Activated CD4-positive, alpha-beta T cell treated with anti-CD3 and anti-CD28 coated beads, Interleukin-2, amount 10 ng/mL, durations not matched to agents 24 days and 14 days (primary cell): ENCODE measurements around the gene FAM9C. TPM values are rescaled to one million over a fixed set of nuclear protein-coding genes. Genes with fewer than 3 reads are reported as not detected.
"Not testable (repeated sequence)": the region's sequence is repeated elsewhere in the genome, so short reads cannot be mapped to it uniquely, and the experiment has no call there.

Experiments
- DNase-seq: peaks from one replicate; pipeline ENCODE4 v3.0.0; 2022
- H3K27ac Mint-ChIP-seq: one replicate; pipeline ENCODE4 v1.8.0; 2022; ENCODE audit warnings: mild to moderate bottlenecking, mixed read lengths
- H3K27me3 Mint-ChIP-seq: one replicate; pipeline ENCODE4 v1.8.0; 2022; ENCODE audit warnings: mixed read lengths
- H3K36me3 Mint-ChIP-seq: one replicate; pipeline ENCODE4 v1.8.0; 2022; ENCODE audit warnings: low read depth, mild to moderate bottlenecking, mixed read lengths
- H3K4me1 Mint-ChIP-seq: one replicate; pipeline ENCODE4 v1.8.0; 2021; ENCODE audit warnings: mixed read lengths
- H3K4me3 Mint-ChIP-seq: one replicate; pipeline ENCODE4 v1.8.0; 2022; ENCODE audit warnings: mild to moderate bottlenecking, moderate library complexity, mixed read lengths
- H3K9me3 Mint-ChIP-seq: one replicate; pipeline ENCODE4 v1.8.0; 2021; ENCODE audit warnings: mixed read lengths
- intact Hi-C: fragments of 100-400 bp; cut with micrococcal nuclease; formaldehyde crosslinking; loops from one replicate; pipeline ENCODE4 v1.15.1; 2023
- total RNA-seq: library from RNA; stranded (reverse); gene quantifications from 2 replicates; pipeline ENCODE4 v1.2.3, GENCODE V29; 2022

FAM9C gene
- total RNA-seq, 1 donor from 2014 or later: not detected

DNA sequence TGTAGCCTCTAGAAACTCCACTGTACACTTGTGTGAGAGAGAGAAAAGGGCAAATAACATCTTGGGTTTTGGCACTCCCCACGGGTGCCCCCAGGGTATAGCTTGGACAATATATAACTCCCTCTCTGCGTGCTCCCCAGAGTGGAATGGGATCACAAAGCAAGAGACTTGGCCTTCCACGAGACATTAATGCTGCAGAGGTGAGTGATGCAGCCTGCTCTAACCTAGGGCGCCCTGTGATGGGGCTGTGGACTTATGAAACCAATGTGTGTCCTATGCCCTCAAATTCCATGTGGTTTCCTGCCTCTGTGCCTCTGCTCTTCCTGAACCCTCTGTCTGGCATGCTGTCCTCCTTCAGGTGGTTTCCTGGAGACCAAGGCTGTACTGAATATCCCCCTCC is 22.0 kb upstream of the FAM9C start:
- H3K36me3 Mint-ChIP-seq: peaks cover 25% of the 10 kb centered on the region
- H3K4me3 Mint-ChIP-seq: no peak overlapping the region
- H3K4me1 Mint-ChIP-seq: peaks cover 16% of the 10 kb centered on the region
- no peak for DNase-seq
- intact Hi-C loops: no loop called here
- peaks cover 11% of the 10 kb centered on the region for H3K9me3 Mint-ChIP-seq
- H3K27me3 Mint-ChIP-seq: no peaks in the 10 kb centered on the region
- no peak overlapping the region for H3K27ac Mint-ChIP-seq

DNA sequence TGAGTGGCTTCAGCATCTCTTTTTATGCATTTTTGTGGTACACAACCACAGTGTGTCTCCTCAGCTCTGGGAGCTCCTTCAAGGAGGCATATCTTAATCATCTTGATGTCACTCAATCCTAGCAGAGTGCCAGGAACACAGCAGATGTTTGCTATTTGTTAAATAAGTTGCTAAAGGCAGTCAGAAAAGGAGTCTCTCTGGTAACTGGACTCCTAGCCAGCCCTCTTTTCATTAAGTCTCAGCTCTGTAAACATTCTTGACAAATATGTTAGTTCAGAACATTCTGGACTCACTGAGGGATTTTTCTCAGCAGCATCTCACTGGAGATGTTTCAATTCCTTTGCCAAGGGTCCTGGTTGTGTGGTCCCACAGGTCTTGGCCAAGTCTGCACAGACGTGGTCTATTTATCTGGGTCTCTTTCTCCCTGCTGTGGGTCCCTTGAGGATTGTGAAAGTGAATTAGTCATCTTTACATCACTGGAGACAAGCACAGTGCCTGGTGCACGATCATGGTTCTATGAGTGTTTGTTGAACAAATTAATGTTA is 20.3 kb upstream of the FAM9C start:
- Mint-ChIP-seq H3K4me1 (peaks cover 14% of the 10 kb centered on the region), H3K4me3 (no peak overlapping the region), H3K27ac (no peak overlapping the region), H3K27me3 (no peaks in the 10 kb centered on the region), H3K9me3 (peaks cover 11% of the 10 kb centered on the region), H3K36me3 (peaks cover 21% of the 10 kb centered on the region)
- intact Hi-C loops: no loop called here
- no peak for DNase-seq

DNA sequence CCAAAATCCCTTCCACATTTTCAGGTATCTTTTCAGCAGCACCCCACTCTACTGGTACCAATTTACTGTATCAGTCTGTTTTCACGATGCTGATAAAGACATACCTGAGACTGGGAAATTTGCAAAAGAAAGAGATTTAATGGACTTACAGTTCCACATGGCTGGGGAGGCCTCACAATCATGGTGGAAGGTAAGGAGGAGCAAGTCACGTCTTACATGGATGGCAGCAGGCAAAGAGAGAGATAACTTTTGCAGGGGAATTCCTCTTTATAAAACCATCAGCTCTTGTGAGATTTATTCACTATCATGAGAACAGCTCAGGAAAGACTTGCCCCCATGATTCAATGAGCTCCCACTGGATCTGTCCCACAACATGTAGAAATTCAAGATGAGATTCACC is 18.7 kb upstream of the FAM9C start:
- H3K4me3 Mint-ChIP-seq, DNase-seq, H3K27me3 Mint-ChIP-seq, intact Hi-C loops, H3K27ac Mint-ChIP-seq, H3K9me3 Mint-ChIP-seq: not testable (repeated sequence)
- Mint-ChIP-seq H3K4me1 (peaks cover 14% of the 10 kb centered on the region), H3K36me3 (peaks cover 14% of the 10 kb centered on the region)

DNA sequence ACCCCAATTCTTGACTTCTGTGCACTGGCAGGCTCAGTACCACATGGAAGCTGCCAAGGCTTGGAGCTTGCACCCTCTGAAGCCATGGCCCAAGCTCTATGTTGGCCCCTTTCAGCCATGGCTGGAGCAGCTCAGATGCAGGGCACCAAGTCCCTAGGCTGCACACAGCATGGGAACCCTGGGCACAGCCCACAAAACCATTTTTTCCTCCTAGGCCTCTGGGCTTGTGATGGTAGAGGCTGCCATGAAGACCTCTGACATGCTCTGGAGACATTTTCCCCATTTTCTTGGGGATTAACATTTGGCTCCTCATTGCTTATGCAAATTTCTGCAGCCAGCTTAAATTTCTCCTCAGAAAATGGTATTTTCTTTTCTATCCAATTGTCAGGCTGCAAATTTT is 17.9 kb upstream of the FAM9C start:
- DNase-seq, H3K4me3 Mint-ChIP-seq, intact Hi-C loops, H3K9me3 Mint-ChIP-seq, H3K27me3 Mint-ChIP-seq, H3K27ac Mint-ChIP-seq: not testable (repeated sequence)
- peaks cover 14% of the 10 kb centered on the region for H3K36me3 Mint-ChIP-seq
- peaks cover 14% of the 10 kb centered on the region for H3K4me1 Mint-ChIP-seq

DNA sequence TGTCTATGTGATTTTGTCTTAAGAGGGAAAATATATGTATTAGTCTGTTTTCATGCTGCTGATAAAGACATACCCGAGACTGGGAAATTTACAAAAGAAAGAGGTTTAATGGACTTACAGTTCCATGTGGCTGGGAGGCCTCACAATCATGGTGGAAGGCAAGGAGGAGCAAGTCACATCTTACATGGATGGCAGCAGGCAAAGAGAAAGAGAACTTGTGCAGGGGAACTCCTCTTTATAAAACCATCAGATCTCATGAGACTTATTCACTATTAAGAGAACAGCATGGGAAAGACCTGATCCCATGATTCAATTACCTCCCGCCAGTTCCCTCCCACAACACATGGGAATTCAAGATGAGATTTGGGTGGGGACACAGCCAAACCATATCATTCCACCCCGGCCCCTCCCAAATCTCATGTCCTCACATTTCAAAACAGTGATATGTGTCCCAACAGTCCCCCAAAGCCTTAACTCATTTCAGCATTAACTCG is 16.8 kb upstream of the FAM9C start:
- H3K36me3 Mint-ChIP-seq, H3K27me3 Mint-ChIP-seq, H3K27ac Mint-ChIP-seq, H3K9me3 Mint-ChIP-seq, H3K4me1 Mint-ChIP-seq, intact Hi-C loops, H3K4me3 Mint-ChIP-seq, DNase-seq: not testable (repeated sequence)

DNA sequence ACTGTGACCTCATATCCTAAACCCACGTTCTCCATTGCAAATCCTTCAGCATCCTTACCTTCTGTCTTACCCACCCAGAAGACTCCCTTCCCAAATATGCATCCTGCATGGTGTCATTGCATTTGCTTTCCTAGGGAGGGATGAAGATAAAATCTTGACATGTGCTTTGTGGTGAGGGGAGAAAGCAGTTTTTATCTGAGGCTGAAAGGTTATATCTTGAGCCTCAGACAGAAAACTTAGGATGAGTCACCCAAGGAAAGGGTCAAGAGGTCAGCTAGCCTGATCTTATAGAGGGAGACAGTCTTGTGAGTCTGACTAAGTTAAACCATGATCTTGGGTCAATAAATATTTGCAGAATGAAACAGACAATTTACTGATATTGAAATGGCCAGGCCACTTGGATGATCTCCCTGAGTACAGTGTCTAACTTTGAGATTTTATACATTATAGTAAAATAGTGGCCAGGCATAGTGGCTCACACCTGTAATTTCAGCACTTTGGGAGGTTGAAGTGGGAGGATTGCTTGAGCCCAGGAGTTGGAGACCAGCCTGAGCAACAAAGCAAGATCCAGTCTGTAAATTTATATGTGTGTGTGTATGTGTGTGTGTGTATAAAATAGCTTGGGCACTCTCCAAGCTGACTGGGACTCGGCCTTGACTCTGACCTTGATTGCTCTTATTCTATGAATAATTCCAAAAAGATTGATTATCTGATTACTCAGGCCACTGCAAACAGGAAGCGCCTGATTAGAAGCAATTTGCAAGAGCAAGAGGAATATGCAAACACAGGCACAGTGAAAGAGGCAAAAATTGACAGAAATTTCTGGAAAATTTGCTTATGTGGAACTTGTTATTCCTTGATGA is 15.4 kb upstream of the FAM9C start:
- Mint-ChIP-seq H3K9me3 (peaks cover 7% of the 10 kb centered on the region), H3K27ac (no peak overlapping the region), H3K4me3 (no peak overlapping the region), H3K4me1 (peaks cover 15% of the 10 kb centered on the region), H3K27me3 (no peaks in the 10 kb centered on the region), H3K36me3 (peaks cover 10% of the 10 kb centered on the region)
- peak; percentile 24 for DNase-seq
- intact Hi-C loops: no loop called here

DNA sequence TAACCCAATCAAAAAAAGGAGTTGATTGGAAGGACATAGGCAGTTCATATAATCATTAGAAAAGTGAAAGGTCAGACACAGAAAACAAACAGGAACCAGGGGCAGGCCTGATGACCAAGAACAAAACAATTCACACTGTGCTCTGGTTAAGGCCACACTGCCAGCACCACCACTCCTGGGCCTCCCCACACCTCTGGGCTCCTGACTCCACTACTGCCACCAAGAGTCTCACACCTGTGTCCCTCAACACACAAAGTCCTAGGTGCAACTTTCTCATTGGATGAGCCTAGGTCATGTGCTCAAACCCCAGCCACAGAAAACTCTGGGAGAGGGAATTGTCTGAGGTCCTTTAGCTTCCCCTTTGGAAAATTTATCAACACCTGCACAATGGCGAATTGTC is 11.1 kb upstream of the FAM9C start:
- intact Hi-C loops: no loop called here
- Mint-ChIP-seq H3K4me1 (peaks cover 25% of the 10 kb centered on the region), H3K27me3 (no peaks in the 10 kb centered on the region), H3K27ac (no peak overlapping the region), H3K36me3 (peaks cover 3% of the 10 kb centered on the region), H3K4me3 (no peak overlapping the region), H3K9me3 (no peaks in the 10 kb centered on the region)
- DNase-seq: peak; percentile 45

DNA sequence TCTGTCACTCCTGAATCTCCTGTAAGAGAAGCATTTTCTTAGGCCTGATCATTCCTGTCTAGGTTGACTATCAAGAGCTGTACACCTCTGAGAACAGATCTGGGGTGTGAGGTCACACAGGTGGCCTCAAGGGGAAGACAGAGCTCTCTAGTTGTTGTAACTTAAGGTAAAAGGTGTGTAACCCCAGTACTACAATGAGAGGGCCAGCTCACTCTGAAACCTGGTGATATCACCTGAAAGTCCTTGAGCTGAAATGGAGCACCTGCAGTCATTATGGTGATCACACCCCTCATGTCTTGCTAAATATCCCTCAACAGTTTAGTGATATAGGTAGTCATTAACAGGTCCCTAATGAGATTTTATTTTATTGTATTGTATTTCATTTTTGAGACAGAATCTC is 8.8 kb upstream of the FAM9C start:
- Mint-ChIP-seq H3K4me3 (no peak overlapping the region), H3K9me3 (no peaks in the 10 kb centered on the region), H3K27me3 (no peaks in the 10 kb centered on the region), H3K4me1 (peaks cover 36% of the 10 kb centered on the region), H3K36me3 (peaks cover 6% of the 10 kb centered on the region), H3K27ac (peak overlapping the region; percentile 20)
- intact Hi-C loops: no loop called here
- peak; percentile 49 for DNase-seq

DNA sequence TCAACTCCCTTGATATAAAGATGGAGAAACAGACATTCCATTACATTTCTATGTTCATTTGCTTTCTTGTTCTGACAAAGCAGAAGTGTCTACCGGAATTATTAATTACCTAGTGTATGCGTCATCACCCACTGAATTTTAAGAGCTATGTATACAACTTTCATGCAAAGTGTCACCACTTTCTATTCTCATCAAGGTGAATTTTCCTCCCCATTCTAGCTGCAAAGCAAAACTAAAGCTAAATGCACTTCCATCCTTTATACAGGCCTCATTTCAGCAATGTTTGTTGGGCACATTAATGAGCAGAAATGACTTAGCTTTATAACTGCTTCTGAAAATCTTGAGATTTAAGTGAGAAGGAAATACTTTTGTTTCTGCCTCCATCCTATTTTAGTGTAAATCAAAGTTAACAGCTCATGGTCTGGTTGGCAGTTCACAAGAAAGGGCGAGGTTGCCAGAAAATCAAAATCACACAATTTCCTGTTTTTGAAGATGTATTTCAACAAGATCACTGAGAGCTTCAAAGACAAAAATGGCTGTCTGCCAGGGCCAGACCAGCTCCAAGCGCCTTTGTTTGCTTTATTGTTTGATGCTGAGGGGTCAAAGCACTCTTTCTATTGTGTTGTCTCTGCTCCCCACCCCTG is 7.2 kb upstream of the FAM9C start:
- H3K27ac Mint-ChIP-seq: peak overlapping the region; percentile 87
- peaks cover 6% of the 10 kb centered on the region for H3K36me3 Mint-ChIP-seq
- DNase-seq: peak; percentile 75
- no peaks in the 10 kb centered on the region for H3K27me3 Mint-ChIP-seq
- peak overlapping the region; percentile 39 for H3K4me3 Mint-ChIP-seq
- H3K9me3 Mint-ChIP-seq: no peaks in the 10 kb centered on the region
- intact Hi-C loops: loop anchor here (1.0 to 2.0 kb wide), 5 partner anchors 25 to 67 kb away; no protein-coding TSS in a partner anchor
- peaks cover 45% of the 10 kb centered on the region for H3K4me1 Mint-ChIP-seq

DNA sequence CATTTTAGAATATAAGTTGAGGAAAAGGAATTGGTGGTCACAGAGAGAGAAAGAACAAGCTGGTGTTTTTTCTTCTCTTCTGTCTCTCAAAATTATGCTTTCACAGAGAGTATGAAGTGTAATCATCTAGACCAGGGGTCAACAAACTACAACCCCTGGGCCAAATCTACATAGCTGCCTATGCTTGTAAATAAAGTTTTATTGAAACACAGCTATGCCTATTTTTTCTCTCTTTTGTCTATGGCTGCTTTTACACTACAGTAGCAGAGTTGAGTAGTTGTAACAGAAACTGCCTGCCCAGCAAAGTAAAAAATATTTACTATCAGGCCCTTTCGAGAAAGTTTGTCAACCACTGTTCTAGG is 6.7 kb upstream of the FAM9C start:
- peaks cover 45% of the 10 kb centered on the region for H3K4me1 Mint-ChIP-seq
- H3K4me3 Mint-ChIP-seq: peak overlapping the region; percentile 39
- peak overlapping the region; percentile 87 for H3K27ac Mint-ChIP-seq
- no peak for DNase-seq
- intact Hi-C loops: loop anchor here (1.0 to 2.0 kb wide), 5 partner anchors 24 to 66 kb away; no protein-coding TSS in a partner anchor
- no peaks in the 10 kb centered on the region for H3K9me3 Mint-ChIP-seq
- no peaks in the 10 kb centered on the region for H3K27me3 Mint-ChIP-seq
- H3K36me3 Mint-ChIP-seq: peaks cover 6% of the 10 kb centered on the region

DNA sequence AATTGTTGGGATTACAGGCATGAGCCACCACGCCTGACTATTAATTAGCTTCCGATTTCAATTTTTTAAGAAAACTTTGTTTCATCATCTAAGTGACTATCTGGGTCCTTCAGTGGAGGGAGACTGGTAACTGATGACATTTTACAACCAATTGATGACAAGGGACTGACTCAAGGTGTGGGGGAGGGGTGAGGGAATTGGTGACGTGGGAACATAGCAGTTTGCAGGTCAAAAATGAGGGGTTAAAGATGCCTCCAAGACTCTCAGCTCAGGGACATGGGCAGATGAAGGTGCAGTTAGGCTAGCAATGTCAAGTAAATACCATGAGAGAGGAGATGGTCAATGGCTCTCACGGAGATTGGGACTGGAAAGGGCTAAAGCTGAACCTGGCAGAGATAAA is 5.7 kb upstream of the FAM9C start:
- intact Hi-C loops: loop anchor here (2.0 kb wide), 2 partner anchors 23 to 65 kb away; no protein-coding TSS in a partner anchor
- DNase-seq: peak; percentile 44
- Mint-ChIP-seq H3K4me3 (peak overlapping the region; percentile 16), H3K27me3 (no peaks in the 10 kb centered on the region), H3K36me3 (peaks cover 6% of the 10 kb centered on the region), H3K4me1 (peaks cover 37% of the 10 kb centered on the region), H3K27ac (peak overlapping the region; percentile 87), H3K9me3 (no peaks in the 10 kb centered on the region)

DNA sequence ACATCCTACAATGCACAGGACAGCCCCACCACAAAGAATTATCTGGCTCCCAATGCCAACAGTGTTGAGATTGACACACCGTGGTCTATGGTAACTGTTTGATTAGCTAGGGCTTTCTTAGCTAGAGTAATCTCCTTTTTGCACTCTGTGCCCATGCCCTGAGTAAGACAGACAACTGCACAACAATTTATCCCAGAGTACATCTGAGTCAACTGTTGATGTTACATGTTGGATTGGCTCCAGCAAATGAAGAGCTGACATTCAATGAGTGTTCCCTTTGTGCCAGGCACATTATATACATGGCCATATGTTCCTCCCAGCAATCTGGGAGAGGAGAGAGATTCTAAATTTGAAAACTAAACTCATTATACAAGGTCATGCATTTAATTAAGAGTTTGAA is 3.9 kb upstream of the FAM9C start:
- Mint-ChIP-seq H3K4me3 (no peak overlapping the region), H3K27me3 (no peaks in the 10 kb centered on the region), H3K27ac (peak overlapping the region; percentile 34), H3K9me3 (no peaks in the 10 kb centered on the region), H3K4me1 (peaks cover 34% of the 10 kb centered on the region), H3K36me3 (peaks cover 6% of the 10 kb centered on the region)
- peak; percentile 34 for DNase-seq
- intact Hi-C loops: no loop called here

DNA sequence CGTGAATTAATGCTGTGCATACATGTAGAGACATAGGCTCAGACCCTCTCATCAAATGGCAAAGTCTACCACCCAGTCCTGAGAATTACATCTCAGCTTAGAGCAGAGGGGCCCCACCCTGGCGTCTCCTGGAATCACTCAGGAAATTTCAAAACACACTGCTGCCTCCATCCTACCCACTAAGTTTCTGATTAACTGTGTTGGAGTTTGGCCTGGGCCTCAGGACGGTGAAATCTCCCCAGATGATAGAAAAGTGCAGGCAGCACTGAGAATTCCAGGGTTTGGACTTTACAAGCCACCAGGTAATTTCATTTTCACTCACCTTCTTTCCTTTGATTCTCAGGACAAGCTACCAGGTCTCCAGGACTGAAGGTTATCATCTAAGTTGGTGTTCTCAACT is 3.3 kb upstream of the FAM9C start:
- Mint-ChIP-seq H3K4me1 (peaks cover 34% of the 10 kb centered on the region), H3K36me3 (peaks cover 6% of the 10 kb centered on the region), H3K27ac (peak overlapping the region; percentile 29), H3K9me3 (no peaks in the 10 kb centered on the region), H3K4me3 (no peak overlapping the region), H3K27me3 (no peaks in the 10 kb centered on the region)
- intact Hi-C loops: no loop called here
- DNase-seq: peak; percentile 34
